GM19328 (cell line): Measurements from ENCODE around the gene LUC7L.
"Not testable (repeated sequence)": the region's sequence is repeated elsewhere in the genome, so short reads cannot be mapped to it uniquely, and the experiment has no call there.

Source experiments
- ATAC-seq: cut with Tn5 transposase; IDR thresholded peaks from one replicate; pipeline ENCODE4 v1.9.1; 2021; ENCODE audit warnings: mild to moderate bottlenecking, moderate library complexity; ENCODE audit not compliant: unreplicated experiment

The LUC7L gene

GRCh38 chr16:180681-181564 lies 48.3 kb downstream of the LUC7L start:
- no peak for ATAC-seq

GRCh38 chr16:180101-180675 lies 49.1 kb downstream of the LUC7L start, which contains the start of gene HBQ1:
TSS of gene HBQ1 (plus strand) at chr16:180459. CDS start at chr16:180487, 28 bp downstream.
- ATAC-seq, result no peak

- ATAC-seq, result no peak
Observed at GRCh38 chr16:179211-180092, 49.8 kb downstream of the LUC7L start.

- ATAC-seq, result no peak
Observed at GRCh38 chr16:178668-179015, 50.6 kb downstream of the LUC7L start.

- ATAC-seq, result no peak
Observed at GRCh38 chr16:177981-178667, 51.1 kb downstream of the LUC7L start.

- no peak for ATAC-seq
Observed at GRCh38 chr16:177394-177822, 51.8 kb downstream of the LUC7L start.

GRCh38 chr16:176477-177382 lies 52.5 kb downstream of the LUC7L start, which contains the start of gene HBA1:
TSS of gene HBA1 (plus strand) at chr16:176680. CDS start at chr16:176717, 37 bp downstream.
- ATAC-seq, result not testable (repeated sequence)

- ATAC-seq, result not testable (repeated sequence)
Observed at GRCh38 chr16:176006-176405, 53.2 kb downstream of the LUC7L start.

- ATAC-seq, result no peak
Observed at GRCh38 chr16:175011-175949, 54.0 kb downstream of the LUC7L start.

GRCh38 chr16:173928-174769 lies 55.1 kb downstream of the LUC7L start:
- ATAC-seq, result not testable (repeated sequence)

GRCh38 chr16:173211-173854 lies 55.9 kb downstream of the LUC7L start:
- not testable (repeated sequence) for ATAC-seq

GRCh38 chr16:172374-172941 lies 56.8 kb downstream of the LUC7L start, which contains the start of gene HBA2:
TSS of gene HBA2 (plus strand) at chr16:172876. CDS start at chr16:172913, 37 bp downstream.
- ATAC-seq, result not testable (repeated sequence)

- ATAC-seq, result no peak
Observed at GRCh38 chr16:170788-171187, 58.5 kb downstream of the LUC7L start.

- not testable (repeated sequence) for ATAC-seq
Observed at GRCh38 chr16:170088-170507, 59.2 kb downstream of the LUC7L start.

- ATAC-seq, result no peak
Observed at GRCh38 chr16:169014-169413, 60.2 kb downstream of the LUC7L start.

- no peak for ATAC-seq
Observed at GRCh38 chr16:168424-168823, 60.8 kb downstream of the LUC7L start.
